ENCODE results near the gene LSM14B. TPM values are rescaled to one million over a fixed set of nuclear protein-coding genes. Genes with fewer than 3 reads are reported as not detected.
A peak's percentile ranks its signal among the peaks of the same experiment; 100 is the strongest.

Gene LSM14B
- total RNA-seq, 1 experiment from 2014 or later = 82.4 TPM

GRCh38 chr20:62142252-62143080 lies 20.2 kb downstream of the LSM14B start:
- no peaks in the 10 kb centered on the region for H3K27me3 ChIP-seq (ENCODE audit: insufficient read depth, low read length)
- H3K4me1 Mint-ChIP-seq = peaks cover 29 to 33% of the 10 kb centered on the region in 2 experiments
- no peak overlapping the region for H3K23ac ChIP-seq (ENCODE audit: insufficient read length, low read depth, low read length)
- no peaks in the 10 kb centered on the region for H3K27me3 Mint-ChIP-seq (ENCODE audit: low read depth)
- no peak overlapping the region for H2BK15ac ChIP-seq (ENCODE audit: low read depth, low read length)
- no peak overlapping the region for H3T11ph ChIP-seq (ENCODE audit: low read length)
- no CpG with 5 or more reads among the region's 71 CpGs for WGBS (ENCODE audit: extremely low coverage, insufficient read length, low lambda C conversion rate)
- H3K4me2 ChIP-seq (ENCODE audit: insufficient read depth, insufficient read length, low read length) = peak overlapping the region; percentile 68
- no peak overlapping the region for H2BK5ac ChIP-seq (ENCODE audit: insufficient read length, low read length)
- H3K79me2 ChIP-seq (ENCODE audit: insufficient read depth, low read length) = peaks cover 42% of the 10 kb centered on the region
- no peaks in the 10 kb centered on the region for H3K4me1 ChIP-seq (ENCODE audit: insufficient read depth, low read length)
- no peak overlapping the region for H2AFZ ChIP-seq (ENCODE audit: low read length)
- H3K36me3 Mint-ChIP-seq (ENCODE audit: insufficient read depth in 1 of 3, low read depth in 3 of 3) = peaks cover 43 to 55% (median 44%) of the 10 kb centered on the region in 3 experiments
- H2AK5ac ChIP-seq (ENCODE audit: insufficient read length, low read length) = no peak overlapping the region
- no peak for DNase-seq
- H4K8ac ChIP-seq (replicated peaks; ENCODE audit: insufficient read length, low read depth, low read length) = no peak overlapping the region
- H3K9me3 ChIP-seq (ENCODE audit: control insufficient read depth, low read depth, low read length) = no peaks in the 10 kb centered on the region
- no peaks in the 10 kb centered on the region for H4K20me1 ChIP-seq (ENCODE audit: control insufficient read depth, insufficient read depth, insufficient read length)
- peak overlapping the region in 2 of 3 experiments; percentile 93 to 94; a peak in 5 of 7 replicates for H3K27ac Mint-ChIP-seq
- H3K27ac ChIP-seq (ENCODE audit: insufficient read length, low read depth, low read length) = no peak overlapping the region
- H3K23me2 ChIP-seq (ENCODE audit: insufficient read length, low read depth, low read length, poor library complexity, severe bottlenecking) = peaks cover 7% of the 10 kb centered on the region
- peak overlapping the region; percentile 84 to 92 for H3K4me3 Mint-ChIP-seq
- no peak overlapping the region for H3K18ac ChIP-seq (ENCODE audit: insufficient read length, low read depth, low read length)
- H3K9me3 Mint-ChIP-seq = no peaks in the 10 kb centered on the region; a peak in 1 of 5 replicates
- H2BK120ac ChIP-seq (ENCODE audit: low read depth, low read length, poor library complexity, severe bottlenecking) = no peak overlapping the region
- H4K5ac ChIP-seq (ENCODE audit: insufficient read length, low read depth, low read length) = no peak overlapping the region
- peaks cover 11% of the 10 kb centered on the region for H3K79me1 ChIP-seq (ENCODE audit: insufficient read depth, low read depth, low read length, poor library complexity, severe bottlenecking)
- no peak overlapping the region for H3K56ac ChIP-seq (ENCODE audit: insufficient read length, low read depth, low read length)
- H3K4ac ChIP-seq (ENCODE audit: low read depth, low read length) = no peak overlapping the region
- H2BK12ac ChIP-seq (ENCODE audit: insufficient read length, low read depth, low read length) = no peak overlapping the region
- no peak overlapping the region for H4K91ac ChIP-seq (ENCODE audit: insufficient read length, low read depth, low read length)
- no peak; the same call in 2 of the 3 replicates for TF ChIP-seq CTCF (conservative IDR thresholded peaks at IDR 0.05)
- H2BK20ac ChIP-seq (ENCODE audit: low read depth, low read length, poor library complexity, severe bottlenecking) = no peak overlapping the region
- H3K14ac ChIP-seq (ENCODE audit: insufficient read depth, low read length) = peak overlapping the region; percentile 11; the same call in 1 of the 2 replicates
- peak overlapping the region; percentile 81 for H3K9ac ChIP-seq (ENCODE audit: extremely low read depth, insufficient read length, low read length)

Data from H9 (cell line).